Skeletal muscle satellite cell (primary cell): ENCODE results near the gene TMEM117.
"Not testable (repeated sequence)": the region's sequence is repeated elsewhere in the genome, so short reads cannot be mapped to it uniquely, and the experiment has no call there.

Source experiments
- H3K27me3 ChIP-seq: 2 replicates; pipeline ENCODE4 v1.7.0; 2013; ENCODE audit warnings: low read length; ENCODE audit not compliant: control insufficient read depth, insufficient read depth
- H3K36me3 ChIP-seq: 2 replicates; pipeline ENCODE4 v1.7.0; 2013; ENCODE audit warnings: mild to moderate bottlenecking, control low read depth, low read length; ENCODE audit not compliant: insufficient read depth
- H3K4me1 ChIP-seq: 2 replicates; pipeline ENCODE4 v1.7.0; 2013; ENCODE audit warnings: low read length; ENCODE audit not compliant: control insufficient read depth, insufficient read depth
- H3K4me2 ChIP-seq: 2 replicates; pipeline ENCODE4 v1.7.0; 2013; ENCODE audit warnings: mild to moderate bottlenecking, low read length
- H3K4me3 ChIP-seq: 2 replicates; pipeline ENCODE4 v1.7.0; 2013; ENCODE audit warnings: low read length
- H3K9ac ChIP-seq: 2 replicates; pipeline ENCODE4 v1.7.0; 2013; ENCODE audit warnings: mild to moderate bottlenecking, low read depth, low read length, moderate library complexity
- H3K9me3 ChIP-seq: replicated peaks from 2 replicates; pipeline ENCODE4 v1.7.0; 2013; ENCODE audit warnings: mild to moderate bottlenecking, control low read depth, low read length

The TMEM117 gene

DNA sequence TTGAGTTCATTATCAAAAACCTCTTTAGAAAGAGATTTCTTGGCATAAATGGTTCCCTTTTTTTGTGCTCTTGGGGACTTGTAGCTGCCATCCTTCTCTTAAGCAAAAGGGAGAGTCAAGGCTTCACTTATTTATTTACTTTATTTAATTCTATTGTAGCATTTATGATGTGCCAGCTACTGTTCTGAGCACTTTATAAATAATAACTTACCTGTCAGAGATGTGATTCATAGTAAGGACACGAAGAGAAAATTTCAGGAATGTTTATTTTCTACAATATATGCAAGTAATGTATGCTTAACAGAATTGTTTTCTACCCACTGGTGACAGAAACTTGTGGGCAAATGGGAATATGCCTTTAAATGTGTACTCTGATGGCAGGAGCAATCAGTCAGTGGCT lies 33.3 kb downstream of the TMEM117 start:
- Histone ChIP-seq H3K4me2 (no peak overlapping the region), H3K9ac (no peak overlapping the region), H3K4me1 (no peaks in the 10 kb centered on the region), H3K36me3 (no peaks in the 10 kb centered on the region), H3K9me3 (no peaks in the 10 kb centered on the region), H3K27me3 (no peaks in the 10 kb centered on the region), H3K4me3 (no peak overlapping the region)

DNA sequence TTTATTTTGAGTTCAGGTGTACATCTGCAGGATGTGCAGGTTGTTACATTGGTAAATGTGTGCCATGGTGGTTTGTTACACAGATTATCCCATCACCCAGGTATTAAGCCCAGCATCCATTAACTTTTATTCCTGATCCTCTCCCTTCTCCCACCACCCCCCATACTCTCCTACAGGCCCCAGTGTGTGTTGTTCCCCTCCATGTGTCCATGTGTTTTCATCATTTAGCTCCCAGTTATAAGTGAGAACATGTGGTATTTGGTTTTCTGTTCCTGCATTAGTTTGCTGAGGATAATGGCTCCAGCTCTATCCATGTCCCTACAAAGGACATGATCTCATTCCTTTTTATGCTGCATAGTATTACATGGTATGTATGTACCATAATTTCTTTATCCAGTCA lies 33.9 kb downstream of the TMEM117 start:
- H3K27me3 ChIP-seq, H3K9ac ChIP-seq, H3K4me1 ChIP-seq, H3K4me3 ChIP-seq, H3K9me3 ChIP-seq, H3K4me2 ChIP-seq, H3K36me3 ChIP-seq: not testable (repeated sequence)

DNA sequence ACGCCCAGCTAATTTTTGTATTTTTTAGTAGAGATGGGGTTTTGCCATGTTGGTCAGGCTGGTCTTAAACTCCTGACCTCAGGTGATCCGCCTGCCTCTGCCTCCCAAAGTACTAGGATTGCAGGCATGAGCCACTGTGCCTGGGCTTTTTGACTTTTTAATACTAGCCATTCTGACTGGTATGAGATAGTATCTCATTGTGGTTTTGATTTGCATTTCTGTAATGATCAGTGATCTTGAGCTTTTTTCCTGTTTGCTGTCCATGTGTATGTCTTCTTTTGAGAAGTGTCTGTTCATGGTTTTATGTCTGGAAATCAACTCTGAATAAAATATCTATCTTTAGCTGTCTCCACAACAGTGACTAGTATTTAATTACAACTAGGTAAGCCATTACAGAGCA lies 35.4 kb downstream of the TMEM117 start:
- H3K9me3 ChIP-seq, H3K36me3 ChIP-seq, H3K4me3 ChIP-seq, H3K9ac ChIP-seq, H3K4me2 ChIP-seq, H3K27me3 ChIP-seq, H3K4me1 ChIP-seq: not testable (repeated sequence)

DNA sequence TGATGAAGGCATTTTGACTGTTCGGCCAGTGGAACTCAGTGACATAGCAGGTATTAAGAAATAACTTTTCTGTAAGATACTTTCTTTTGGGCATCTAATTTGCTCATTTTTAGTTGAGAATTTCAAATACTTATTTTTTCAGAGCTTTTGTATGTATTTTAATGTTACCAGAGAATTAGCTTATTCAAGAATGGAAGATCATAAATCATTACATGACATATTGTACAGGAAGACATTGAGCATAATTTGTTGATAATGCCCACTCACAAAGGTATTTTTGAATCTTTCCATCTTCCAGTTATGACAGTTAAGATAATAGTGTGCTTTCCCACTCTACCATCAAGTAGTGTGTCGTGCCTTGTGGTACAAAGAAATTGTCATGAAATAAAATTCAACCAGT lies 36.5 kb downstream of the TMEM117 start:
- no peaks in the 10 kb centered on the region for H3K9me3 ChIP-seq
- H3K36me3 ChIP-seq: no peaks in the 10 kb centered on the region
- H3K4me3 ChIP-seq: no peak overlapping the region
- no peak overlapping the region for H3K4me2 ChIP-seq
- no peaks in the 10 kb centered on the region for H3K27me3 ChIP-seq
- H3K9ac ChIP-seq: no peak overlapping the region
- H3K4me1 ChIP-seq: no peaks in the 10 kb centered on the region

DNA sequence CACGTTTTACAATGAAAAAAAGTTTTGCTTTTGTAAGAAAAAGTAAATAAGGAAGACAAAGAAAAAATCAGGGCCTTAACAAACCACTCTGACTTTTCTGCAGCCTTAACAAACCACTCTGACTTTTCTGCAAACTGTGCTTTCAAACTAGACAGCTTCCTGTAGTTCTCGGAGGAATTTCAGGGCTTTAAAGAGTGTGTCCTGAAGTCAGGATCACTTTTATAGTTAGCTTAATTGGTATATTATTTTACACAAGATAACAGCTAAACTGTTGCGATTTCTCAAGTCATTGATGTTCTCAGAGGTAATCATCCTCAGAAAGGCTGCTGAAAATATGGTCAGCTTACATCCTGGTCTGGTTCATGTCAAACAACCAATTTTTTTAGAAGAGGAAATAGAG lies 42.2 kb downstream of the TMEM117 start:
- Histone ChIP-seq H3K4me3 (no peak overlapping the region), H3K4me1 (no peaks in the 10 kb centered on the region), H3K9ac (no peak overlapping the region), H3K36me3 (no peaks in the 10 kb centered on the region), H3K9me3 (no peaks in the 10 kb centered on the region), H3K27me3 (no peaks in the 10 kb centered on the region), H3K4me2 (no peak overlapping the region)

DNA sequence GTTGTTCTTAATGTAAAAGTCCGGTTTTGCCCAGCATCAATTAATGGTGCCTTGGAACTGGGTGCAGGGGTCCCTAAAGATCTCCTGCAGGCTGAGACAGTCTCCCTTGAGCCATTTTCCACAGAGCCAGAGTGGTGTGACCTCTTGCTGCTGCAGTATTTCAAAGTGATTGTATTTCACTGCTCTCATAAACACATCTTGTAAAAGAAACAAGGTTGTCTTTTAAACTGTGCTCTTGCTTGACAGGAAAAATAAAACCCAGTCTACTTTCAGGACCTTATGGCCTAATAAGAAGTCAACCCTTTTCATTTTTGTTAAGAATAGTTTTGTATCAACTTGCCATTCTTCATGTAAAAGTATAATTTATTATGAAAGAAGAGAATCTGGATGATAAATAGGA lies 44.7 kb downstream of the TMEM117 start:
- Histone ChIP-seq H3K4me1 (no peaks in the 10 kb centered on the region), H3K4me3 (no peak overlapping the region), H3K36me3 (no peaks in the 10 kb centered on the region), H3K4me2 (no peak overlapping the region), H3K27me3 (no peaks in the 10 kb centered on the region), H3K9ac (no peak overlapping the region), H3K9me3 (no peaks in the 10 kb centered on the region)

DNA sequence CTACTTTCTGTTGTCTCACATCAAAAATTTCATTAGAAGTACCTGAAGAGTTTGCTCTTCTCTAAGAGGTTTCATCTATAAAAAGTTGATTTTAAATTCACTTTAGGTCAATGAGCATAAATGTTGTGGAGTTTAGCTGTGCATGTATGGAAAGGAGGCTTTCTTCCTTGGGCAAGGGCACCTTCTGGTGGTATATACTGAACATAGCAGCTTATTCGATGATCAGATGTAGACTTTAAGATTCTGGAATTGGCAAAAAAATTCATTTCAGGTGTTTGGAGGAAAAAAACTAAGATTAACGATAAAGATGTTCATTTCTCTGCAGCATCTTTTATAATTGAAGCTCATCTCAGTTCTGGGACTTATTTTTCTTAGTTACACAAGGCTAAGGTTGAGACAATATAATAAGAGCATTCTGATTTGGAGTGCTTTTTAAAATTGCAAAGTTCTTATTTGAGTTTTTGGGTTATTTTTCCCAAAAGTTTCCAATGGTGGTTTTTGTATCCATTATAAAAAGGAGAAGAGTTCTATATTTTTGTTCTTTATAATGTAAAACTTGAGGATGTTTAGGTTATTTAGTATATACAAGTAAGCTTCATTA lies 46.8 kb downstream of the TMEM117 start:
- no peaks in the 10 kb centered on the region for H3K36me3 ChIP-seq
- H3K9ac ChIP-seq: no peak overlapping the region
- no peaks in the 10 kb centered on the region for H3K9me3 ChIP-seq
- no peak overlapping the region for H3K4me2 ChIP-seq
- H3K4me1 ChIP-seq: no peaks in the 10 kb centered on the region
- no peaks in the 10 kb centered on the region for H3K27me3 ChIP-seq
- no peak overlapping the region for H3K4me3 ChIP-seq

DNA sequence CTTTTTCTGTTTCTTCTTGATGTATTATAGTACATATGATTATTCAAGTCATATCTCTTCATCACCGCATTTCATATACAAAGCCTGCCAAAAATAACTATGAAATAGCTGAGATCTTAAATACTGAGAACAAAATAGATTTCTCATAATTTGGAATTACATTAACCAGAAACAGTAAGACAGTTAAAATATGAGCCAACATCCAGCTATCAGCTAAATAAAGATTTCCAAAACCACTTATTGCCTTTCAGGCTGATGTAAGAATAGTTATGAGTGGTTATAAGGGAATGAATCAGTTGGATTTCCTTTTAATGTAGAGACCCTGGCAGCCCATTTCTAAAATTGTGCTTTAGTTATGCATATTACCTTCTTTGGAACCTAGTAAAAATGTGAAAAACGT lies 47.4 kb downstream of the TMEM117 start:
- H3K4me1 ChIP-seq: no peaks in the 10 kb centered on the region
- H3K4me3 ChIP-seq: no peak overlapping the region
- H3K9me3 ChIP-seq: no peaks in the 10 kb centered on the region
- no peak overlapping the region for H3K4me2 ChIP-seq
- no peaks in the 10 kb centered on the region for H3K36me3 ChIP-seq
- H3K9ac ChIP-seq: no peak overlapping the region
- no peaks in the 10 kb centered on the region for H3K27me3 ChIP-seq

DNA sequence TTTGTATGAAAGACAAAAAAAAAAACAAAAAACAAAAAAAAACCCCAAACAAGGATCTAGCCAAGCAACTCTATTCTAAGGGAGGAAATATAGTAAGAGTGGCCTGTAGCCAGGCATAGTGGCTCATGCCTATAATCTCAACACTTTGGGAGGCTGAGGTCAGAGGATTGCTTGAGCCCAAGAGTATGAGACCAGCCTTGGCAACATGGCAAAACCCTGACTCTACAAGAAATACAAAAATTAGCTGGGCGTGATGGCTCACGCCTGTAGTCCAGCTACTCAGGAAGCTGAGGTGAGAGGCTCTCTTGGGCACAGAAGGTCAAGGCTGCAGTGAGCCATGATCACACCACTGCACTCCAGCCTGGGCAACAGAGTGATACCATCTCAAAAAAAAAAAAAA lies 47.9 kb downstream of the TMEM117 start:
- Histone ChIP-seq H3K9me3 (no peaks in the 10 kb centered on the region), H3K27me3 (no peaks in the 10 kb centered on the region), H3K4me2 (no peak overlapping the region), H3K9ac (no peak overlapping the region), H3K4me3 (no peak overlapping the region), H3K36me3 (no peaks in the 10 kb centered on the region), H3K4me1 (no peaks in the 10 kb centered on the region)

DNA sequence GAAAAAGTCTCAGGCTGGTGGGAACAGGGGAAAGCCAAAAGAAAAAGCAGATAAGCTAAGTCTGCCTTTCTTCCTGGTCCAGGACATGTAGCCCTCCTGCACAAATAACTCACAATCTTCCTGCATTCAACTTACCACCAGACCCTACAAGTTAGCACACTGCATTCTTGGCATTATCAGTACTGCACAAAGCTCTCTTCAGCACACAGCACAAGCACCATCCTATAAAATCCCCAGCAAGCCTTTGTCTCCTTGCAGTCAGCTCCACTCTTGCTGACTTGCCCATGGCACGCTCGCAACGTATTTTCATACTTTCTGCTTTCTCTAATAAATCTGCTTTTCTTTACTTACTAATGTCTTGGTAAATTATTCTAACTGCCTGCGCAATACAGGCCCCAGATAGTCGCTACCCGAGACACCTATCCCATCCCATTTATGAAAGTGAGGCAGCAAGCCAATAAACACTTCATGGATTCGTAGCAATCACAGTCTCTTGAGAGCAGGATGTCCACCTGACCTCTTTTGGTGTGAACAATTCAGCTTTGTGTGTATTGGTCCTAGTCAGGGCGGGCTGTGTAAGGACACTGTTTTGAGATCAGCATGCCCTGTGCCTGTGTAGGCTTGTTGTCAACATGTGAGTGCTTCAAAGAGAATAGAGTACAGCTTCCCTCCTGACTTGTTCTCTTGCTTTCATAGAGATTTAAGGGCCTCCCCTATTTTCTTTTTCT lies 49.0 kb downstream of the TMEM117 start:
- Histone ChIP-seq H3K9me3 (no peaks in the 10 kb centered on the region), H3K36me3 (no peaks in the 10 kb centered on the region), H3K27me3 (no peaks in the 10 kb centered on the region), H3K4me1 (no peaks in the 10 kb centered on the region), H3K4me2 (no peak overlapping the region), H3K4me3 (no peak overlapping the region), H3K9ac (no peak overlapping the region)

DNA sequence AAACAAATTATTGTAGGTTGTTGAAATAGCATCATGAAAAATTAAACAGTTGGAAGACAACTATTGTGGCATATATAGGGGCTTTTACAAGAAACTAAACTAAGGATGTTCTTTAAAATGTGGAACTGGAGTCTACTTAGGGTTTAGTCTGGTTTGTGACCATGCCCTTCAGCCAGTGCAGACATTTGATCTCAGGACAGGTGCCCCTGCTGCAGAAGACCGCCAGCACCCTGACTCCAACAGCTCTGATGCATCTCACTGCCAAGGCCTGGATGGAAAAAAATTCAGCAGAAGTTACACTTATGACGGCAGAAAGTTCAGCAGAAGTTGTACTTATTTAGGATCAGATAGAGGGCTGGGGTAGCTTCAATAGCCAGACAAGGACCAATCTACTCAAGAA lies 51.5 kb downstream of the TMEM117 start:
- Histone ChIP-seq H3K9ac (no peak overlapping the region), H3K4me3 (no peak overlapping the region), H3K4me2 (no peak overlapping the region), H3K36me3 (no peaks in the 10 kb centered on the region), H3K4me1 (peaks cover 6% of the 10 kb centered on the region), H3K9me3 (no peaks in the 10 kb centered on the region), H3K27me3 (no peaks in the 10 kb centered on the region)

DNA sequence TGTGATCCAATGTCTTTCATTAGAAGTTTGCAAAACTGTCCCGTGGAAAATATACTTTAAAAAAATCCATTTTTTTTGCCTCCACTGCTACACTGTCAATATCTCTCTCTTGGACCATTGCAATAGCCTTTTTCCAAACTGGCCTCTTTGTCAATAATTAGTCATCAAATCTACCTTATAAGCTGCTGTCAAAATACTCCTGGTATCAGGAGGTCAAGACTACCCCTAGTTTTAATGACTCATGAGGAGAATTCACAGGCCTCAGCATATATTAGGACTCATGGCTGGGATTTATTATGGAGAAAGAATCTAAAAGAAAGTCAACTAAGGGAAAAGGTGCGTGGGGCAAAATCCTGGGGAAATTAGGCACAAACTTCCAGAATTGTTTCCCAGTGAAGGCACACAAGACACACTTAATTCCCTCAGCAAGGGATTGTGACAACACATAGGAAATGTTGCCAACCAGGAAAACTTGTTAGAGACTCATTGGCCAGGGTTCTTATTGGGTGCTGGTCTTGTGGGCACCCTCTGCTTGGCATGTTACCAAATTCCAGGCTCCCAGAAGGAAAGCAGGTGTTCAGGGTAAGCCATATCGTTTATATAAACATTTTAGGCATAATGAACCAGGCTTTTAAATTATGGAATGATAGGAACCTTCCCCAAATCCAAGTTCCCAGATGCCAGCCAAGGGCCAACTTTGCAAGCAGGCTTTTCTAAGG lies 56.1 kb downstream of the TMEM117 start:
- no peak overlapping the region for H3K9ac ChIP-seq
- peaks cover 9% of the 10 kb centered on the region for H3K4me1 ChIP-seq
- no peak overlapping the region for H3K4me3 ChIP-seq
- H3K27me3 ChIP-seq: no peaks in the 10 kb centered on the region
- no peaks in the 10 kb centered on the region for H3K9me3 ChIP-seq
- H3K4me2 ChIP-seq: no peak overlapping the region
- no peaks in the 10 kb centered on the region for H3K36me3 ChIP-seq
